ENCODE measurements around the gene CHTOP. TPM values are rescaled to one million over a fixed set of nuclear protein-coding genes. Genes with fewer than 3 reads are reported as not detected.

The CHTOP gene
- polyA plus RNA-seq, 2 donors: 41.6 to 45.5 TPM

DNA sequence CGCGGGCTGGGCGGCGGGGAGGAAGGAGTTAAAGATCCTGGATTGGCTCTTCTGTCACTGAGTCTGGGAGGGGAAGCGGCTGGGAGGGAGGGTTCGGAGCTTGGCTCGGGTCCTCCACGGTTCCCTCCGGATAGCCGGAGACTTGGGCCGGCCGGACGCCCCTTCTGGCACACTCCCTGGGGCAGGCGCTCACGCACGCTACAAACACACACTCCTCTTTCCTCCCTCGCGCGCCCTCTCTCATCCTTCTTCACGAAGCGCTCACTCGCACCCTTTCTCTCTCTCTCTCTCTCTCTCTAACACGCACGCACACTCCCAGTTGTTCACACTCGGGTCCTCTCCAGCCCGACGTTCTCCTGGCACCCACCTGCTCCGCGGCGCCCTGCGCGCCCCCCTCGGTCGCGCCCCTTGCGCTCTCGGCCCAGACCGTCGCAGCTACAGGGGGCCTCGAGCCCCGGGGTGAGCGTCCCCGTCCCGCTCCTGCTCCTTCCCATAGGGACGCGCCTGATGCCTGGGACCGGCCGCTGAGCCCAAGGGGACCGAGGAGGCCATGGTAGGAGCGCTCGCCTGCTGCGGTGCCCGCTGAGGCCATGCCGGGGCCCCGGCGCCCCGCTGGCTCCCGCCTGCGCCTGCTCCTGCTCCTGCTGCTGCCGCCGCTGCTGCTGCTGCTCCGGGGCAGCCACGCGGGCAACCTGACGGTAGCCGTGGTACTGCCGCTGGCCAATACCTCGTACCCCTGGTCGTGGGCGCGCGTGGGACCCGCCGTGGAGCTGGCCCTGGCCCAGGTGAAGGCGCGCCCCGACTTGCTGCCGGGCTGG, 44.9 kb downstream of the CHTOP start, which contains the start of gene NPR1:
Gene NPR1 (plus strand): TSS at position 170 of the 818 bp plus-strand sequence. CDS start 421 bp downstream, at position 591.
- Histone ChIP-seq H3K9me3 (ENCODE audit: control insufficient read depth in 2 of 2, insufficient read depth in 1 of 2, low read depth in 1 of 2, low read length in 1 of 2) (peaks cover 0 to 3% of the 10 kb centered on the region in 2 donors), H3K4me1 (ENCODE audit: control insufficient read depth in 2 of 2, insufficient read depth in 2 of 2, low read length in 1 of 2) (peaks cover 0 to 13% of the 10 kb centered on the region in 2 donors), H3K4me3 (ENCODE audit: low read depth in 1 of 2, low read length in 2 of 2) (peak within 1 kb of the TSS; percentile 47 to 58), H3K27ac (ENCODE audit: low read depth in 2 of 2, low read length in 1 of 2) (no peak within 1 kb of the TSS), H3K36me3 (ENCODE audit: control insufficient read depth in 2 of 2, insufficient read depth in 2 of 2, low read length in 1 of 2) (no peaks in the 10 kb centered on the region), H3K27me3 (ENCODE audit: control insufficient read depth in 1 of 2, insufficient read depth in 2 of 2, low read length in 2 of 2) (peaks cover 0 to 10% of the 10 kb centered on the region in 2 donors)
- WGBS, 2 donors: 1% methylated on average over 56 to 78 of the region's 78 CpGs

DNA sequence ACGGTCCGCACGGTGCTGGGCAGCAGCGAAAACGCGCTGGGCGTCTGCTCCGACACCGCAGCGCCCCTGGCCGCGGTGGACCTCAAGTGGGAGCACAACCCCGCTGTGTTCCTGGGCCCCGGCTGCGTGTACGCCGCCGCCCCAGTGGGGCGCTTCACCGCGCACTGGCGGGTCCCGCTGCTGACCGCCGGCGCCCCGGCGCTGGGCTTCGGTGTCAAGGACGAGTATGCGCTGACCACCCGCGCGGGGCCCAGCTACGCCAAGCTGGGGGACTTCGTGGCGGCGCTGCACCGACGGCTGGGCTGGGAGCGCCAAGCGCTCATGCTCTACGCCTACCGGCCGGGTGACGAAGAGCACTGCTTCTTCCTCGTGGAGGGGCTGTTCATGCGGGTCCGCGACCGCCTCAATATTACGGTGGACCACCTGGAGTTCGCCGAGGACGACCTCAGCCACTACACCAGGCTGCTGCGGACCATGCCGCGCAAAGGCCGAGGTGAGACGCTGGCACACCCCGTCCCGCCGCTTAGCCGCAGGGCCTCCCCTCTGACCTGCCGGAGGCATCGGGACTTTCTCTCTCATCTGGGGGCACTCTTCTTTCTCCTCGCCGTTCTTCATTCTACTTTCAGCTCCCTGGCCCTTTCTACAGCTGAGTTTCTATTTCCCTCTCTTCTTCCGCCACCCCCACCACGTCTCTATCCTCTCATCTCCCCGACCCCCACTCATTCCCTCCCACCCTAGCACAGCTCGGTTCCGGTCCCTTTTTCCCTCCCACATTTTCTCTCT, 45.7 kb downstream of the CHTOP start:
- H3K27me3 ChIP-seq (ENCODE audit: control insufficient read depth in 1 of 2, insufficient read depth in 2 of 2, low read length in 2 of 2): peaks cover 0 to 10% of the 10 kb centered on the region in 2 donors
- H3K27ac ChIP-seq (ENCODE audit: low read depth in 2 of 2, low read length in 1 of 2): no peak overlapping the region
- WGBS, 2 donors: 3 to 4% methylated on average over 64 to 73 of the region's 73 CpGs
- peaks cover 0 to 3% of the 10 kb centered on the region in 2 donors for H3K9me3 ChIP-seq (ENCODE audit: control insufficient read depth in 2 of 2, insufficient read depth in 1 of 2, low read depth in 1 of 2, low read length in 1 of 2)
- H3K36me3 ChIP-seq (ENCODE audit: control insufficient read depth in 2 of 2, insufficient read depth in 2 of 2, low read length in 1 of 2): no peaks in the 10 kb centered on the region
- peak overlapping the region; percentile 47 to 58 for H3K4me3 ChIP-seq (ENCODE audit: low read depth in 1 of 2, low read length in 2 of 2)
- peaks cover 0 to 13% of the 10 kb centered on the region in 2 donors for H3K4me1 ChIP-seq (ENCODE audit: control insufficient read depth in 2 of 2, insufficient read depth in 2 of 2, low read length in 1 of 2)

GRCh38 chr1:153680120-153680403, 46.2 kb downstream of the CHTOP start:
- H3K4me3 ChIP-seq (ENCODE audit: low read depth in 1 of 2, low read length in 2 of 2): no peak overlapping the region
- peaks cover 0 to 10% of the 10 kb centered on the region in 2 donors for H3K27me3 ChIP-seq (ENCODE audit: control insufficient read depth in 1 of 2, insufficient read depth in 2 of 2, low read length in 2 of 2)
- peaks cover 0 to 13% of the 10 kb centered on the region in 2 donors for H3K4me1 ChIP-seq (ENCODE audit: control insufficient read depth in 2 of 2, insufficient read depth in 2 of 2, low read length in 1 of 2)
- no peaks in the 10 kb centered on the region for H3K36me3 ChIP-seq (ENCODE audit: control insufficient read depth in 2 of 2, insufficient read depth in 2 of 2, low read length in 1 of 2)
- peaks cover 0 to 3% of the 10 kb centered on the region in 2 donors for H3K9me3 ChIP-seq (ENCODE audit: control insufficient read depth in 2 of 2, insufficient read depth in 1 of 2, low read depth in 1 of 2, low read length in 1 of 2)
- WGBS, 2 donors: 35 to 39% methylated on average over 10 of the region's 10 CpGs
- H3K27ac ChIP-seq (ENCODE audit: low read depth in 2 of 2, low read length in 1 of 2): no peak overlapping the region

GRCh38 chr1:153682730-153683129, 48.9 kb downstream of the CHTOP start:
- peaks cover 0 to 3% of the 10 kb centered on the region in 2 donors for H3K9me3 ChIP-seq (ENCODE audit: control insufficient read depth in 2 of 2, insufficient read depth in 1 of 2, low read depth in 1 of 2, low read length in 1 of 2)
- H3K27ac ChIP-seq (ENCODE audit: low read depth in 2 of 2, low read length in 1 of 2): no peak overlapping the region
- H3K4me3 ChIP-seq (ENCODE audit: low read depth in 1 of 2, low read length in 2 of 2): no peak overlapping the region
- H3K36me3 ChIP-seq (ENCODE audit: control insufficient read depth in 2 of 2, insufficient read depth in 2 of 2, low read length in 1 of 2): no peaks in the 10 kb centered on the region
- 91 to 92% methylated on average over 7 of the region's 7 CpGs for WGBS, 2 donors
- peaks cover 0 to 10% of the 10 kb centered on the region in 2 donors for H3K27me3 ChIP-seq (ENCODE audit: control insufficient read depth in 1 of 2, insufficient read depth in 2 of 2, low read length in 2 of 2)
- H3K4me1 ChIP-seq (ENCODE audit: control insufficient read depth in 2 of 2, insufficient read depth in 2 of 2, low read length in 1 of 2): peaks cover 0 to 13% of the 10 kb centered on the region in 2 donors

GRCh38 chr1:153683854-153684253, 50.0 kb downstream of the CHTOP start:
- H3K27me3 ChIP-seq (ENCODE audit: control insufficient read depth in 1 of 2, insufficient read depth in 2 of 2, low read length in 2 of 2): peaks cover 0 to 10% of the 10 kb centered on the region in 2 donors
- H3K4me3 ChIP-seq (ENCODE audit: low read depth in 1 of 2, low read length in 2 of 2): no peak overlapping the region
- no peak overlapping the region for H3K27ac ChIP-seq (ENCODE audit: low read depth in 2 of 2, low read length in 1 of 2)
- H3K4me1 ChIP-seq (ENCODE audit: control insufficient read depth in 2 of 2, insufficient read depth in 2 of 2, low read length in 1 of 2): peaks cover 0 to 9% of the 10 kb centered on the region in 2 donors
- 69 to 72% methylated on average over 5 of the region's 5 CpGs for WGBS, 2 donors
- H3K9me3 ChIP-seq (ENCODE audit: control insufficient read depth in 2 of 2, insufficient read depth in 1 of 2, low read depth in 1 of 2, low read length in 1 of 2): peaks cover 0 to 3% of the 10 kb centered on the region in 2 donors
- no peaks in the 10 kb centered on the region for H3K36me3 ChIP-seq (ENCODE audit: control insufficient read depth in 2 of 2, insufficient read depth in 2 of 2, low read length in 1 of 2)

GRCh38 chr1:153684892-153685291, 51.0 kb downstream of the CHTOP start:
- H3K4me1 ChIP-seq (ENCODE audit: control insufficient read depth in 2 of 2, insufficient read depth in 2 of 2, low read length in 1 of 2): peaks cover 0 to 2% of the 10 kb centered on the region in 2 donors
- H3K27ac ChIP-seq (ENCODE audit: low read depth in 2 of 2, low read length in 1 of 2): no peak overlapping the region
- no peaks in the 10 kb centered on the region for H3K36me3 ChIP-seq (ENCODE audit: control insufficient read depth in 2 of 2, insufficient read depth in 2 of 2, low read length in 1 of 2)
- no peak overlapping the region for H3K4me3 ChIP-seq (ENCODE audit: low read depth in 1 of 2, low read length in 2 of 2)
- WGBS, 2 donors: 69 to 91% methylated on average over 12 of the region's 12 CpGs
- peaks cover 0 to 5% of the 10 kb centered on the region in 2 donors for H3K27me3 ChIP-seq (ENCODE audit: control insufficient read depth in 1 of 2, insufficient read depth in 2 of 2, low read length in 2 of 2)
- H3K9me3 ChIP-seq (ENCODE audit: control insufficient read depth in 2 of 2, insufficient read depth in 1 of 2, low read depth in 1 of 2, low read length in 1 of 2): no peaks in the 10 kb centered on the region

GRCh38 chr1:153685544-153686340, 51.9 kb downstream of the CHTOP start:
- WGBS, 2 donors: 80 to 81% methylated on average over 11 of the region's 11 CpGs
- H3K27me3 ChIP-seq (ENCODE audit: control insufficient read depth in 1 of 2, insufficient read depth in 2 of 2, low read length in 2 of 2): no peaks in the 10 kb centered on the region
- H3K9me3 ChIP-seq (ENCODE audit: control insufficient read depth in 2 of 2, insufficient read depth in 1 of 2, low read depth in 1 of 2, low read length in 1 of 2): no peaks in the 10 kb centered on the region
- H3K4me1 ChIP-seq (ENCODE audit: control insufficient read depth in 2 of 2, insufficient read depth in 2 of 2, low read length in 1 of 2): peaks cover 0 to 2% of the 10 kb centered on the region in 2 donors
- no peaks in the 10 kb centered on the region for H3K36me3 ChIP-seq (ENCODE audit: control insufficient read depth in 2 of 2, insufficient read depth in 2 of 2, low read length in 1 of 2)
- no peak overlapping the region for H3K27ac ChIP-seq (ENCODE audit: low read depth in 2 of 2, low read length in 1 of 2)
- no peak overlapping the region for H3K4me3 ChIP-seq (ENCODE audit: low read depth in 1 of 2, low read length in 2 of 2)

DNA sequence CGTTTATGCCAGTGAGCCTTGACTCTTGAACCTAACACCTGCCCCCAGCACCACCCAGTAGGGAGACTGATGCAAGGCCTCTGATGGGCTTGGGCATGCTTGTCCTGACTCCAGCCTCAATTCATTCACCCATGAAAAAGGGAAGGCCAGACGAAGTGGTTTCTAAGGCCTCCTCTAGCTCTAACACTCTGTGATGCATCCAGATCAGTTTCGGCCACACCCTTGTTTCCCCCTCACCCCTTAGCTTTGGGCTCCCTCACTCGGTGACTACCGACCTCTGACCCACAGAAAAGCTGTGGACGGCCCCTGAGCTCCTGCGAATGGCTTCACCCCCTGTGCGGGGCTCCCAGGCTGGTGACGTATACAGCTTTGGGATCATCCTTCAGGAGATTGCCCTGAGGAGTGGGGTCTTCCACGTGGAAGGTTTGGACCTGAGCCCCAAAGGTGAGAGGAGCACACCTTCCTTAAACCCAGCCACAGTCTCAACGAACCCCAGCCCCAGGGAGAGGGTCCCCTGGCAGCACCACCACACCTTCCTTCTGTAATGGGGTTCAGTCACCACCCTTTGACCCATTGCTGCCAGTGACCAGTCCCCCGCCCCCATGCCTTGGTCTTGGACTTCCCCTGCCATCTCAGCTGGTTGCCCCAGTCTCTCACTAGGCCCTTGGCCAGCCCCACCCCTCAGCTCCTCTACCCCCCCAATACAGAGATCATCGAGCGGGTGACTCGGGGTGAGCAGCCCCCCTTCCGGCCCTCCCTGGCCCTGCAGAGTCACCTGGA, 53.7 kb downstream of the CHTOP start:
- WGBS, 2 donors: 83 to 86% methylated on average over 16 of the region's 16 CpGs
- Histone ChIP-seq H3K4me3 (ENCODE audit: low read depth in 1 of 2, low read length in 2 of 2) (no peak overlapping the region), H3K36me3 (ENCODE audit: control insufficient read depth in 2 of 2, insufficient read depth in 2 of 2, low read length in 1 of 2) (no peaks in the 10 kb centered on the region), H3K27me3 (ENCODE audit: control insufficient read depth in 1 of 2, insufficient read depth in 2 of 2, low read length in 2 of 2) (no peaks in the 10 kb centered on the region), H3K4me1 (ENCODE audit: control insufficient read depth in 2 of 2, insufficient read depth in 2 of 2, low read length in 1 of 2) (peaks cover 0 to 2% of the 10 kb centered on the region in 2 donors), H3K9me3 (ENCODE audit: control insufficient read depth in 2 of 2, insufficient read depth in 1 of 2, low read depth in 1 of 2, low read length in 1 of 2) (no peaks in the 10 kb centered on the region), H3K27ac (ENCODE audit: low read depth in 2 of 2, low read length in 1 of 2) (no peak overlapping the region)
